ENCODE measurements around the gene DNAH9.
A peak's percentile ranks its signal among the peaks of the same experiment; 100 is the strongest.

Gene DNAH9

DNA sequence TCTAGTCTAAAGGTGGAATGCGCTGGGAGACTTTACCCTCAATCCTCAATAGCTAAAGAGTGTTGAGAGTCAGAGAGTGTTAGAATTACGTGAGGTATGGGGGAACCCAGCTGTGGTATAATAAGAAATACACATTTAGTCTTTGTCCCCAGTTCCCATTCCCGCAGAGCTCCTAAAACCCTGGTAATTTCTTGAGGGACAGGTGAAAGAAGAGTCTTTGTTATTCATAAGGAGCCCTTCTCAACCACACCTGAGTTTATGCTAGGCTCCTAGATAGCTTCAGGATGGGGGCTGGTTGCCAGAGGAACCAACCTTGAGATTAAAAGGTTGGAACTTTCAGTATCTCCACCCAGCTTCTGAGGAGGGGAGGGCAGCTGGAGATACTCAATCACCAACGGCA, 393.2 kb downstream of the DNAH9 start:
- no peak for DNase-seq

DNA sequence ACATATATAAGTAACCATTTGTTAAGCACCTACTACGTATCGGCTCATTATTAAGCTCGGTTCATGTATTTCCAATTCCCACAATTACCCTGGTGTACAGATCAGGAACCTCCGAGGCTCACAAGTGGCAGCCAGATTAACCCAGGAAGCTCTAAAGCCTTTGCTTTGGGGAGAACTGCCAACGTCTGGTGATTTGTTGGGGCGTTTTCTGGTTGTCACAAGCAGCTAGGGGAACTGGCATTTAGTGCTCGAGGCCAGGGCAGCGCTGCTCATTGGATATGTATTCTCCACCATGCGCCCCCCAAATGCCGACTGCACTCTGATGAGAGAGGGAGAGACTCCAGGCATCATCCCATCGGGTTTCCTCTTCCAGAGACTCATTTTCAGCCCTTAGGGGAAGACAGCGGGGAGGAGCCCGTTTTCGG, 398.5 kb downstream of the DNAH9 start:
- DNase-seq = no peak

DNA sequence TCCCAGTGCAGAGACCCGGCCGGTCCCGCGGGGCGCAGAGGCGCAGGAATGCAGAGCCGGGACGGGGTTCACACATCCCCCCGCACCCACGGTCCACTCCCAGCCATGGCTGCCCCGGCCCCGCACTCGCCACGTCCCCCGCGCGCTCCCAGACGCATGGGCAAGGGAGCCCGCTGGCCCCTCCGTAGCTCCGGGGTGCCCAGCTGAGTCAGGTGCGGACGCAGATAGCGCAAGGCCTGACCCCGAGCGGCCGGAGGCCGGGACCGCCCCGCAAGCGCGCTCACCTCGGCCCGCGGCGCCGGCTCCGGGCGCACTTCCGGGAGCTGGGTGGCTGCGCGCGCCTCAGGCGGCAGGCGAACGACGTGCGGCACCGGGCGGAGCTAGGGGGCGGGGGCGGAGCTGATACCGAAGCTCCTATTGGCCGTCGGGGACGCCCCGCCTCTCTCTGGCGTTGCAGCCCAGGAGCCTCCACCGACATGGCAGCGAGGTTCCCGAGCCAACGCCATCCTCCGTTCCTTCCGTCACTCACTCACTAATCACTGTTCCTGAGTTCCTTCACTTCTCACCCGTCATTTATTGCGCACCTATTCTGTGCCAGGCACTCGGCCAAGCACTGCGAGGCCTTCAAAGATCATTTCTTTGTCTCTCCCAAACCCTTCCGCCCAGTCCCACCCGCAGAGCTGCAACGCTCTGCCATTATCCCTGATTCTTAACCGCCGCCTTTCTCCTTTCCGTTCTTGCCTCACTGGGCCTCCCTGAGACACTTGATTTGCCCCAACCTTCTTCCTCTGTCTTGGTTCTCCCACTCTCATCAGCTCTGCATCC, 399.1 kb downstream of the DNAH9 start, which contains the start of gene ZNF18:
ZNF18 (minus strand) TSS at position 329 of the 825 bp plus-strand sequence. CDS start 4,646 bp downstream, outside the sequence.
- DNase-seq = peak; percentile 80

DNA sequence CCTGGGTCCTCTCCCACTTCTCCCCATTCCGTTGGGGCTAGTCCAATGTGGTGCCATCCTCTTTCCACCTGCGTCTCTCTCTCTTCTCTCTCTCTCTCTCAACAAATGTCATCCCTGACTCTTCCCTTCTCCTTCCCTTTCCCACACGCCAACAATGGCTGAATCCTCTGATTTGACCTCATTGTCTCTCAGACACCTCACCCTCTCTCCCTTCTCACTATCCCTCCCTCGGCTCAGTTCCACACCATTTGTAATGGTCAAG, 399.6 kb downstream of the DNAH9 start:
- DNase-seq = no peak

DNA sequence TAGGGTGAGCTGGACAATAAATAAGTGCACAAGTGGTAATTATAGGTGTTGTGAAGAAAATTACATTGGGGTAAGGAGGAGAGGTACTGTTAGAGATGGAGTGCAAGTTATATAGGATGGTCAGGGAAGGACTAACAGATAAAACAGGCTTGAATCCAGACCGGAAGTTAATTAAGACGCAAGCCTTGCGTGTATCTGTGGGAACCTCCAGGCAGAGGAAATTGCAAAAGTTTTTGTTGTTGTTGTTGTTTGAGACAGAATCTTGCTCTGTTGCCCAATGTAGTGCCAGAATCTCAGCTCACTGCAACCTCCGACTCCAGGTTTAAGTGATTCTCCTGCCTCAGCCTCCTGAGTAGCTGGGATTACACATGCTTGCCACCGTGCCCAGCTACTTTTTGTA, 401.4 kb downstream of the DNAH9 start:
- DNase-seq = no peak

DNA sequence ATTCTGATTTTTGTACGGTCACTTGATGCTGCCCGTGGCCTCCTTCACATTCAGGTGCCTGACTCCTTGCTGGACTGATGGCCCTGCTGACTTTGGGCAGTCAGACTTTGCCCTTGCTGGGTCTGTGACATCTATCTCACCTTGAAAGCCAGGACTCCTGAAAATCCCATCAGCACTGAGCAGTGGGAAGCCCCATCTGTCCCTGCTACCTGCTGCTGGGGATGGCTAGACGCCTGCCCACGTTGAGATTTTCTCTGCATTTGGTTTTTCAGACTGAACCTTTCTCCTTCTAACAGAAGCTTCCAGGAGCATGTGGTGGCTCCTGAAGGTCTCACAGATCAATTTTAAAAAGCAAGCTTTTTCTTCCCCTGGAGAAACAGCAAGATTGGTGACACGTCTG, 409.2 kb downstream of the DNAH9 start:
- DNase-seq = no peak

Measured in COR-L47 (cell line).